Ishikawa (cell line): ENCODE results near the gene CACNA2D3.

Experiments
- CEBPB ChIP-seq: IDR thresholded peaks from 2 replicates; pipeline ENCODE4 v1.6.1; 2012
- CREB1 ChIP-seq: IDR thresholded peaks from 2 replicates; pipeline ENCODE4 v1.6.1; 2012; ENCODE audit warnings: low read depth
- EGR1 ChIP-seq: IDR thresholded peaks from 2 replicates; pipeline ENCODE4 v1.6.1; 2012
- EP300 ChIP-seq: IDR thresholded peaks from 2 replicates; pipeline ENCODE4 v1.6.1; 2012; ENCODE audit warnings: borderline replicate concordance
- FOXM1 ChIP-seq: IDR thresholded peaks from 2 replicates; pipeline ENCODE4 v1.6.1; 2012; ENCODE audit warnings: low read depth, borderline replicate concordance
- NFIC ChIP-seq: IDR thresholded peaks from 2 replicates; pipeline ENCODE4 v1.6.1; 2012
- RAD21 ChIP-seq: IDR thresholded peaks from 2 replicates; pipeline ENCODE4 v1.6.1; 2012; ENCODE audit warnings: low read depth
- TAF1 ChIP-seq: IDR thresholded peaks from 2 replicates; pipeline ENCODE4 v1.6.1; 2012; ENCODE audit warnings: low read depth, mild to moderate bottlenecking
- TCF12 ChIP-seq: IDR thresholded peaks from 2 replicates; pipeline ENCODE4 v1.6.1; 2012; ENCODE audit warnings: low read depth
- TEAD4 ChIP-seq: IDR thresholded peaks from 2 replicates; pipeline ENCODE4 v1.6.1; 2012
- YY1 ChIP-seq: IDR thresholded peaks from 2 replicates; pipeline ENCODE4 v1.6.1; 2012; ENCODE audit warnings: low read depth
- ZBTB7A ChIP-seq: IDR thresholded peaks from 2 replicates; pipeline ENCODE4 v1.6.1; 2012; ENCODE audit warnings: low read depth
- TF ChIP-seq, protein P1 (sequence below): IDR thresholded peaks from 2 replicates; pipeline ENCODE4 v1.6.1; 2012; ENCODE audit warnings: low read depth, mild to moderate bottlenecking
- TF ChIP-seq, protein P2 (sequence below): IDR thresholded peaks from 2 replicates; pipeline ENCODE4 v1.6.1; 2012
- TF ChIP-seq, protein P3 (sequence below): IDR thresholded peaks from 2 replicates; pipeline ENCODE4 v1.6.1; 2012

The CACNA2D3 gene

DNA sequence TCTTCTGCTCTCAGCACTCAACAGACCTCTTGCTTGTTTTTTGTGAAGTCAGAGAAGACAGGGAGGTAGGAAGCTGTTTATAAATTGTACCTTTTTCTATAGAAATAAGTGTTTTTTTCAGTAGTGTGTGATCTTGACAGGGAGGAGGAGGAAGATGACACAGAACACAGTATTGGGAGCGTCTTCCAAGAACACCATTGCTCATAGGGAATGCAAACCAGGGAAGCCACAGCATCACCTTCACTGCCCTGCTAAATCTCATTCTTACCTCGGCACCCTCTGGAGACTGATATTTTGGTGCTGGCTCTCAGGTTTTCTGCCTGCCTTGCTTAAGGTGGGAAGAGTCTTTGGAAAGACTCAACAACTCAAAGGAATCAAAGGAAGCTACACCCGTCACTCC lies 636.1 kb downstream of the CACNA2D3 start:
- TF ChIP-seq, protein P1, sequence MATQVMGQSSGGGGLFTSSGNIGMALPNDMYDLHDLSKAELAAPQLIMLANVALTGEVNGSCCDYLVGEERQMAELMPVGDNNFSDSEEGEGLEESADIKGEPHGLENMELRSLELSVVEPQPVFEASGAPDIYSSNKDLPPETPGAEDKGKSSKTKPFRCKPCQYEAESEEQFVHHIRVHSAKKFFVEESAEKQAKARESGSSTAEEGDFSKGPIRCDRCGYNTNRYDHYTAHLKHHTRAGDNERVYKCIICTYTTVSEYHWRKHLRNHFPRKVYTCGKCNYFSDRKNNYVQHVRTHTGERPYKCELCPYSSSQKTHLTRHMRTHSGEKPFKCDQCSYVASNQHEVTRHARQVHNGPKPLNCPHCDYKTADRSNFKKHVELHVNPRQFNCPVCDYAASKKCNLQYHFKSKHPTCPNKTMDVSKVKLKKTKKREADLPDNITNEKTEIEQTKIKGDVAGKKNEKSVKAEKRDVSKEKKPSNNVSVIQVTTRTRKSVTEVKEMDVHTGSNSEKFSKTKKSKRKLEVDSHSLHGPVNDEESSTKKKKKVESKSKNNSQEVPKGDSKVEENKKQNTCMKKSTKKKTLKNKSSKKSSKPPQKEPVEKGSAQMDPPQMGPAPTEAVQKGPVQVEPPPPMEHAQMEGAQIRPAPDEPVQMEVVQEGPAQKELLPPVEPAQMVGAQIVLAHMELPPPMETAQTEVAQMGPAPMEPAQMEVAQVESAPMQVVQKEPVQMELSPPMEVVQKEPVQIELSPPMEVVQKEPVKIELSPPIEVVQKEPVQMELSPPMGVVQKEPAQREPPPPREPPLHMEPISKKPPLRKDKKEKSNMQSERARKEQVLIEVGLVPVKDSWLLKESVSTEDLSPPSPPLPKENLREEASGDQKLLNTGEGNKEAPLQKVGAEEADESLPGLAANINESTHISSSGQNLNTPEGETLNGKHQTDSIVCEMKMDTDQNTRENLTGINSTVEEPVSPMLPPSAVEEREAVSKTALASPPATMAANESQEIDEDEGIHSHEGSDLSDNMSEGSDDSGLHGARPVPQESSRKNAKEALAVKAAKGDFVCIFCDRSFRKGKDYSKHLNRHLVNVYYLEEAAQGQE: no peak
- TF ChIP-seq, protein P2, sequence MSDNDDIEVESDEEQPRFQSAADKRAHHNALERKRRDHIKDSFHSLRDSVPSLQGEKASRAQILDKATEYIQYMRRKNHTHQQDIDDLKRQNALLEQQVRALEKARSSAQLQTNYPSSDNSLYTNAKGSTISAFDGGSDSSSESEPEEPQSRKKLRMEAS: no peak
- TF ChIP-seq RAD21: no peak
- TF ChIP-seq YY1: no peak
- no peak for TF ChIP-seq TAF1
- TF ChIP-seq TCF12: no peak
- TF ChIP-seq, protein P3, sequence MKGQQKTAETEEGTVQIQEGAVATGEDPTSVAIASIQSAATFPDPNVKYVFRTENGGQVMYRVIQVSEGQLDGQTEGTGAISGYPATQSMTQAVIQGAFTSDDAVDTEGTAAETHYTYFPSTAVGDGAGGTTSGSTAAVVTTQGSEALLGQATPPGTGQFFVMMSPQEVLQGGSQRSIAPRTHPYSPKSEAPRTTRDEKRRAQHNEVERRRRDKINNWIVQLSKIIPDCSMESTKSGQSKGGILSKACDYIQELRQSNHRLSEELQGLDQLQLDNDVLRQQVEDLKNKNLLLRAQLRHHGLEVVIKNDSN: no peak
- TF ChIP-seq TEAD4: no peak
- TF ChIP-seq EGR1: no peak
- TF ChIP-seq FOXM1: no peak
- no peak for TF ChIP-seq CREB1
- no peak for TF ChIP-seq EP300
- TF ChIP-seq ZBTB7A: no peak
- no peak for TF ChIP-seq CEBPB

DNA sequence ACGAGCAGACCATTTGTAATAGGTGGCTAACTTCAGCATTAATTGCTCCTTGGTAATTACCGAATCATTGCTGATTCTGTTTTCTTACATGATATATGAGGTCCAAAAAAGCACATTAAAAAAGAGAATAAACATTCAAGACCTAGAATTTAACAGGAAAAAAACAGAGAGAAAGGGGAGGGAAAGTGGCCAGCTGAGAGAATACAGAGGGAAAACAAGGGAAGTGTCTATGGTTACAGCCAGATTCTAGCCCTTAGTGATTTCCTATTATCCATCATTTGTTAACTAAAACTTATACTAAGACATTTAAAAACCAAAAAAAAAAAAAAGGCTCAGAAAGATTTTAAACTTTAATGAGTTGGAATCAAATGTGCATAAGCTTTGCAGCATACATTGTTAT lies 636.8 kb downstream of the CACNA2D3 start:
- TF ChIP-seq YY1: no peak
- TF ChIP-seq FOXM1: no peak
- TF ChIP-seq EGR1: no peak

DNA sequence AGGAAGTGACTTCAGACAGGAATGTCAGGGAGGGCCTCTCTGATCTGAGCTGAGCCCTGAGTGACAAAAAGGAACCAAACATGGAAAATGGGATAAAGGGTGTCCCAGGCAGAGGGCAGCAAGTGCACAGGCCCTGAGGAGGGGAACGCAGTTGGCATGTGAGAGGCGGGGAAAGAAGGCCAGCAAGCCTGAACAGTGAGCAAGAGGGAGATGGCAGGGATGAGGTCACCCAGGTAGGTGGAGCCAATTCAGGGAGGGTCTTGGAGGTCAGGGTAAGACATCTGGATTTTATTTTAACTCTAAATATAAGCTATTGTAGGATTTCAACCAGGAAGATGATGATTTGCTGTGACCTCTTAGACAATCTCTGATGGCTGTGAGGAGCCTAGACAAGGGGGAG lies 637.8 kb downstream of the CACNA2D3 start:
- no peak for TF ChIP-seq RAD21
- TF ChIP-seq NFIC: no peak

DNA sequence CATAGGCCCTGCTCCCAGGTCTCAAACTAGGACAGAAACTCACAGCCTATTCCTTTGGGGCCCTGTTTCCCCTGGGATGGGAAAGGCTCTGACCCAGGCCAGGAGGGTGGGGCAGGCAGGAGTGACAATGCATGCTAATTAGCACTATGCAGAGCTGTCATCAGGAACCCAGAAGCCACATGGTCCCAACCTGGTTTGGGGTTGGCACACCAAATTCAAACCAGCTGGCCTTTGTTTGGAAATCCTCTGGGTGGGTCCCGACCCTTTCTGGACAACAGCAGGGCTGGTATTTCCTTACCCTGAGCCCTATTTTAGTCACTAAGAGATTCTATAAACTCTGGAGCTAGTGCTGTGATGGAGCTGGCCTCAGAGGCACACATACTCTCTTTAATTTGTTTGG lies 639.3 kb downstream of the CACNA2D3 start:
- no peak for TF ChIP-seq NFIC
- no peak for TF ChIP-seq TCF12
- TF ChIP-seq YY1: no peak
- TF ChIP-seq, protein P2: no peak
- TF ChIP-seq CEBPB: no peak
- no peak for TF ChIP-seq EP300
- TF ChIP-seq RAD21: no peak
- TF ChIP-seq FOXM1: no peak
- TF ChIP-seq, protein P1: no peak
- no peak for TF ChIP-seq TEAD4
- TF ChIP-seq EGR1: no peak
- no peak for TF ChIP-seq TAF1

DNA sequence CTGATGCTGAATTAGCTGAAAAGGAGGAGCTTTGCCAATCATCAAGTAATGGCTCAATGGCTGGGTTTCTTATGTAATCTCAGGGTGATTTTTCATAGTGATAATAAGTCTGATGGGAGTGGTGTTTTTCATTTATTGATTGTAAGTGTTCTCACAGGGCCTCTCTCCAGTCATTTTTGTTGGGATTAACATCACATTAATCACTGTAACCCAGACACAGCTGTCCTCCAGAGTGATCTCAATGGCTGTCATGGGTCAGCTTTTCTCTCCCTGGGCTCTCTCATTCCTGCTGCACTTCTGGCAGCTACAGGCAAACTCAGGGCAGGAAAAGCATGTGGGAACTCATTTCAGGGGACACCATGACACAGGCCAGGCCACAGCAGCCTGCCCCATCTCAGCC lies 642.6 kb downstream of the CACNA2D3 start:
- TF ChIP-seq EGR1 (no peak), YY1 (no peak), TCF12 (no peak), FOXM1 (no peak), ZBTB7A (no peak), CEBPB (no peak), TAF1 (no peak), NFIC (no peak), RAD21 (no peak), EP300 (no peak), TEAD4 (no peak), CREB1 (no peak)
- TF ChIP-seq, protein P1: no peak
- TF ChIP-seq, protein P2: no peak
- TF ChIP-seq, protein P3: no peak
